IPS DF 6.9 (cell line): ENCODE data around the gene KIF9.
"Not testable (repeated sequence)": the region's sequence is repeated elsewhere in the genome, so short reads cannot be mapped to it uniquely, and the experiment has no call there.

Source experiments
- DNase-seq: peaks from one replicate; pipeline ENCODE4 v3.0.0-alpha.2; 2013; ENCODE audit warnings: low read depth, low spot score
- H3K27ac ChIP-seq: one replicate; pipeline ENCODE4 v1.5.1; 2013; ENCODE audit warnings: low read length, control low read depth
- H3K27me3 ChIP-seq: 2 replicates; pipeline ENCODE4 v1.6.1; 2013; ENCODE audit warnings: mild to moderate bottlenecking, low read length; ENCODE audit not compliant: control insufficient read depth, insufficient read depth
- H3K36me3 ChIP-seq: 2 replicates; pipeline ENCODE4 v1.6.1; 2013; ENCODE audit warnings: low read length; ENCODE audit not compliant: control insufficient read depth, insufficient read depth
- H3K4me1 ChIP-seq: 2 replicates; pipeline ENCODE4 v1.6.1; 2013; ENCODE audit warnings: low read length; ENCODE audit not compliant: control insufficient read depth, insufficient read depth
- H3K4me3 ChIP-seq: 2 replicates; pipeline ENCODE4 v1.5.1; 2013; ENCODE audit warnings: mild to moderate bottlenecking, low read length
- H3K9me3 ChIP-seq: 2 replicates; pipeline ENCODE4 v1.6.1; 2013; ENCODE audit warnings: low read length, inconsistent platforms; ENCODE audit not compliant: control insufficient read depth, insufficient read depth
- WGBS: extraction: QIAGEN DNeasy Blood & Tissue Kit; methylation state at CpG from one replicate; pipeline ENCODE4 v1.1.7; 2013; ENCODE audit warnings: mixed read lengths, missing lambda C conversion rate; ENCODE audit not compliant: insufficient read length, insufficient coverage; 5-methylcytosine and 5-hydroxymethylcytosine counted together

Gene KIF9

GRCh38 chr3:47293822-47294221 lies 11.2 kb upstream of the KIF9 start:
- no CpG with 5 or more reads among the region's 2 CpGs for WGBS
- Histone ChIP-seq H3K9me3 (no peaks in the 10 kb centered on the region), H3K27ac (no peak overlapping the region), H3K4me1 (no peaks in the 10 kb centered on the region), H3K27me3 (no peaks in the 10 kb centered on the region), H3K36me3 (no peaks in the 10 kb centered on the region), H3K4me3 (no peak overlapping the region)
- no peak for DNase-seq

- H3K27me3 ChIP-seq, DNase-seq, H3K9me3 ChIP-seq, H3K36me3 ChIP-seq, H3K27ac ChIP-seq, H3K4me3 ChIP-seq, H3K4me1 ChIP-seq: not testable (repeated sequence)
- no CpG with 5 or more reads among the region's 9 CpGs for WGBS
Observed at GRCh38 chr3:47291754-47292420, 9.3 kb upstream of the KIF9 start.

GRCh38 chr3:47291158-47291753 lies 8.7 kb upstream of the KIF9 start:
- no peak overlapping the region for H3K4me3 ChIP-seq
- no CpG with 5 or more reads among the region's 4 CpGs for WGBS
- no peaks in the 10 kb centered on the region for H3K9me3 ChIP-seq
- no peak for DNase-seq
- no peaks in the 10 kb centered on the region for H3K27me3 ChIP-seq
- no peak overlapping the region for H3K27ac ChIP-seq
- no peaks in the 10 kb centered on the region for H3K4me1 ChIP-seq
- no peaks in the 10 kb centered on the region for H3K36me3 ChIP-seq

- Histone ChIP-seq H3K36me3 (no peaks in the 10 kb centered on the region), H3K4me1 (no peaks in the 10 kb centered on the region), H3K9me3 (no peaks in the 10 kb centered on the region), H3K27ac (no peak overlapping the region), H3K27me3 (no peaks in the 10 kb centered on the region), H3K4me3 (no peak overlapping the region)
- WGBS = no CpG with 5 or more reads among the region's 6 CpGs
- no peak for DNase-seq
Observed at GRCh38 chr3:47288966-47289910, 6.6 kb upstream of the KIF9 start.

DNA sequence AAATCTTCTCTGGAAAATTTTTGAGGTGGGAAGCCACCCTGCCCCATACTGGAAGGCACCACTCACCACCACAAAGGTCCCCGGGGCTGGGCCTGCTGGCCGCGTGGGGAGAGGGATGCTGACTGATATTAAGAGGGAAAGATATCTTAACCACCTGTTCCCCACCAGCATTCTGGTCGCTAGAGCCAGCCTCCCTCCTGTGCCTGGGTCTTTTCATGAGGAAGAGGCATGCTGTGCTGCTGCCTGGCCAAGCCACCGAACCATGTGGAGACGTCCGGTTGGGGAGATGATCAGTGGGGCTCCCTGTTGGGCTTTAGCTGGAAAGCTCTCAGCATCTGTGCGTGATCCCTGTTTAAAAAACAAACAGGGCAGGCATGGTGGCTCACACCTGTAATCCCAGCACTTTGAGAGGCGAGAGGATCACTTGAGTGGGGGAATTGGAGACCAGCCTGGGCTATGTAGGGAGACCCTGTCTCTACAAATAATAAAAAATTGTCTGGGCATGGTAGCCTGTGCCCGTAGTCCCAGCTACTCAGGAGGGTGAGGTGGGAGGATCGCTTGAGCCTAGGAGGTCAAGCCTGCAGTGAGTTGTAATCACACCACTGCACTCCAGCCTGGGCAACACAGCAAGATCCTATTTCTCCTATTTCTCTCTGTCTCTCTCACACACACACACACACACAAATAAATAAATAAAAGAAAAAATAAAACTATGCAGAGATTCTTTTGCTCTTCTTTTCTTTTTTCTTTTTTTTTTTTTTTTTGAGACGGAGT lies 1.2 kb upstream of the KIF9 start:
- WGBS = no CpG with 5 or more reads among the region's 12 CpGs
- H3K4me3 ChIP-seq = peak overlapping the region; percentile 71; the same call in 1 of the 2 replicates
- no peak overlapping the region for H3K27ac ChIP-seq

DNA sequence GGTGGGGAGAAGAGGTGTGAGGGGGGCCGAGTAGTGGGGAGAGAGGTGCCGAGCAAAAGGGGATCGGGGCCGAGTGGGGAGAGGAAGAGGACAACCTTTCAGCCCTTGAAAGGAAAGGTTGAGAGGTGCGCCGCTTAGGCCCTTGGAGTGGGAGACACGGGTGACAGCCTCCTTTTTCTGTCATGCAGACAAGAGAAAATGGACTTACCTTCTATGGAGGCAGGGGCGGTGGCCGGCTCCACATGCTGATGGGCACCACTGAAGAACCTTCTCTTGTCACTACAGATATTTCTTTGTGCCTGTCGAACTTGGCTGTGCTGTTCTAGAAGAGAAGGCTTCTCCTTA lies 566 bp upstream of the KIF9 start:
- Histone ChIP-seq H3K4me3 (peak overlapping the region; percentile 71; the same call in 1 of the 2 replicates), H3K27me3 (no peaks in the 10 kb centered on the region), H3K36me3 (no peaks in the 10 kb centered on the region), H3K9me3 (no peaks in the 10 kb centered on the region), H3K27ac (no peak overlapping the region), H3K4me1 (no peaks in the 10 kb centered on the region; the same call in 1 of the 2 replicates)
- DNase-seq = no peak
- no CpG with 5 or more reads among the region's 10 CpGs for WGBS

More for the DNA sequence above, 1.2 kb upstream of the KIF9 start:
- no peaks in the 10 kb centered on the region; the same call in 1 of the 2 replicates for H3K4me1 ChIP-seq
- no peaks in the 10 kb centered on the region for H3K36me3 ChIP-seq
- no peaks in the 10 kb centered on the region for H3K27me3 ChIP-seq
- DNase-seq = no peak
- no peaks in the 10 kb centered on the region for H3K9me3 ChIP-seq

DNA sequence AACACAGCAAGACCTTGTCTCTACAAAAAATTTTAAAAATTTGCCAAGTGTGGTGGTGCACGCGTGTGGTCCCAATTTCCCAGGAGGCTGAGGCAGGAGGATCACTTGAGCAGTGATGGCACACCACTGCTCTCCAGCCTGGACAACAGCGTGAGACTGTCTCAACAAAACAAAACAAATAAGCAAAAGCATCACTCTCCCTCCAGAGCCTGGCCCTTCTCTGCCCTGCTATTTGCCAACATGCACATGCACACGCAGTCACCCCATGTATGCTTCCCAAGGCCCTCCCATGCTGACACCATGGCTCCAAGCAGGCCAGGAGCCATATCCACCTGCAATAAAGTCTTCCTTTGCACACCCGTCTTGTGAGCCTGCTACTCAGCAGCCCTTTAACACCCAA lies 2.1 kb downstream of the KIF9 start:
- Histone ChIP-seq H3K36me3 (no peaks in the 10 kb centered on the region), H3K4me3 (no peak overlapping the region), H3K4me1 (no peaks in the 10 kb centered on the region; the same call in 1 of the 2 replicates), H3K27me3 (no peaks in the 10 kb centered on the region), H3K9me3 (no peaks in the 10 kb centered on the region), H3K27ac (no peak overlapping the region)
- no peak for DNase-seq
- no CpG with 5 or more reads among the region's 5 CpGs for WGBS

DNA sequence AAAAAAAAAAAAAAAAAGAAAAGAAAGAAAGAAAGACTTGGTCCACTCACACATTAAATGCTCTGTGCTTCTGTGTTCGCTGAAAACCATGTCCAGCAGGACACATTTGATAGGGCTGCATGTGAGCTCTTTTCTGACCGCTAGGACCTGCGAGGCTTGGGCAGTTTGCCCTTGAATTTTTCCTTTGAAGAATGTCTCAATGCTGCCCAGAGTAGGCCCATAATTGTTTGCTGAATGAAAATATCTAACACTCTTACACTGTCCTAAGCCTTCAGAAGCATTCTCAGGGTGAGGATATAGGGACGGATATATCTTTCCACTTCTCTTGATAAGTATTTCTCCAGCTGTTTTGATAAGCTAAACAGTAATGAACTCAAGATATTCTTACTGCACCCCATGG lies 6.0 kb downstream of the KIF9 start:
- H3K36me3 ChIP-seq = no peaks in the 10 kb centered on the region
- no peak for DNase-seq
- H3K27me3 ChIP-seq = no peaks in the 10 kb centered on the region
- no peak overlapping the region for H3K4me3 ChIP-seq
- no peak overlapping the region for H3K27ac ChIP-seq
- no CpG with 5 or more reads among the region's 4 CpGs for WGBS
- H3K9me3 ChIP-seq = no peaks in the 10 kb centered on the region
- H3K4me1 ChIP-seq = no peaks in the 10 kb centered on the region

DNA sequence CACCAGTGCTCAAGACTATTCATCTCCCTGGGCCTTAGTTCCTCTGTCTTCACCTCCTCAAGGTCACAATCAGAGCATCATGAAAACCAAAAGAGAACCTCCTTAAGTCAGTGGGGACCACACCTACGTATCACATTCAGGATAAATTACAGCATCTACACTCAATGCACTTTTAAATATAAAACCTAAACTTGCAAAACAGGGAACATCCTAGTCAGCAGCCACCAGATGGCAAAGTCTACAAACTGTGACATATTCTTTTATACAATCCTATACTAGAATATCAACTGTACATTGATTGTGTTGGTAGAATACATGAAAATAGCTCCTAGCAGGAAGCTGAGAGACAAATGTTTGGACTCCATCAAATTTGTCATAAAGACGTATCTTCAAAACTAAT lies 7.9 kb downstream of the KIF9 start:
- DNase-seq = no peak
- no peaks in the 10 kb centered on the region for H3K27me3 ChIP-seq
- no CpG with 5 or more reads among the region's 2 CpGs for WGBS
- no peaks in the 10 kb centered on the region for H3K9me3 ChIP-seq
- no peaks in the 10 kb centered on the region for H3K36me3 ChIP-seq
- no peaks in the 10 kb centered on the region for H3K4me1 ChIP-seq
- H3K4me3 ChIP-seq = no peak overlapping the region
- H3K27ac ChIP-seq = no peak overlapping the region

- DNase-seq = no peak
- no peaks in the 10 kb centered on the region for H3K36me3 ChIP-seq
- H3K4me1 ChIP-seq = no peaks in the 10 kb centered on the region
- H3K9me3 ChIP-seq = no peaks in the 10 kb centered on the region
- no peak overlapping the region for H3K27ac ChIP-seq
- H3K27me3 ChIP-seq = no peaks in the 10 kb centered on the region
- no peak overlapping the region for H3K4me3 ChIP-seq
- WGBS = no CpG with 5 or more reads among the region's 5 CpGs
Observed at GRCh38 chr3:47273564-47273963, 9.0 kb downstream of the KIF9 start.
